Peyer's patch (tissue), 4 donors: ENCODE data around the gene ZNF804B. TPM values are rescaled to one million over a fixed set of nuclear protein-coding genes. Genes with fewer than 3 reads are reported as not detected.

Experiments
- DNase-seq, 3 donors: peaks; one replicate each; pipeline ENCODE4 v3.0.0-alpha.2; 2017 to 2019
- H3K27ac ChIP-seq, 4 donors: fragments of 200-600 bp; sonication (generic); one replicate each; pipeline ENCODE4 v1.5.1; 2016 to 2019
- H3K27me3 ChIP-seq, 2 donors: fragments of 200-600 bp; sonication (generic); one replicate each; pipeline ENCODE4 v1.5.1; 2019
- H3K36me3 ChIP-seq, 3 donors: fragments of 200-600 bp; sonication (generic); one replicate each; pipeline ENCODE4 v1.5.1; 2016 to 2019
- H3K4me1 ChIP-seq, 4 donors: fragments of 200-600 bp; sonication (generic); one replicate each; pipeline ENCODE4 v1.5.1; 2016 to 2019
- H3K4me3 ChIP-seq, 4 donors: fragments of 200-600 bp; sonication (generic); 1 replicate in 3 of 4; 2 replicates in 1 of 4; pipeline ENCODE4 v1.5.1; 2016 to 2019; ENCODE audit warnings: mild to moderate bottlenecking in 1 of 4
- H3K9me3 ChIP-seq, 4 donors: fragments of 200-600 bp; sonication (generic); one replicate each; pipeline ENCODE4 v1.5.1; 2016 to 2019; ENCODE audit warnings: mild to moderate bottlenecking in 1 of 4
- CTCF ChIP-seq, 6 experiments: fragments of 450-650 bp in 4 of 6; fragments of 200-600 bp in 2 of 6; sonication (generic) in 1 of 6; IDR thresholded peaks; one replicate each; pipeline ENCODE4 v1.5.1; 2017 to 2019; ENCODE audit warnings: antibody characterized with exemption in 6 of 6, mild to moderate bottlenecking in 3 of 6, moderate library complexity in 1 of 6
- POLR2A ChIP-seq, 2 donors: fragments of 450-650 bp; IDR thresholded peaks; one replicate each; pipeline ENCODE4 v1.5.1; 2017; ENCODE audit warnings: antibody characterized with exemption in 2 of 2, mild to moderate bottlenecking in 2 of 2, moderate library complexity in 2 of 2
- total RNA-seq, 4 donors: library from RNA; depleted of rRNA; stranded (reverse); fragments of >200 nt; gene quantifications; one replicate each; pipeline ENCODE4 v1.1.0, GENCODE V29; 2016

Gene ZNF804B
- total RNA-seq, 4 donors from 2014 or later = not detected

GRCh38 chr7:88910516-88910915, 151.0 kb downstream of the ZNF804B start:
- Histone ChIP-seq H3K4me1 (no peaks in the 10 kb centered on the region), H3K27ac (no peak overlapping the region), H3K4me3 (no peak overlapping the region), H3K27me3 (no peaks in the 10 kb centered on the region), H3K36me3 (no peaks in the 10 kb centered on the region), H3K9me3 (no peaks in the 10 kb centered on the region)
- TF ChIP-seq CTCF (IDR thresholded peaks at IDR 0.05) (no peak), POLR2A (IDR thresholded peaks at IDR 0.05) (no peak)
- DNase-seq = no peak

GRCh38 chr7:88912852-88913251, 153.4 kb downstream of the ZNF804B start:
- H3K27me3 ChIP-seq = no peaks in the 10 kb centered on the region
- TF ChIP-seq CTCF (IDR thresholded peaks at IDR 0.05) (no peak), POLR2A (IDR thresholded peaks at IDR 0.05) (no peak)

GRCh38 chr7:88915615-88916014, 156.1 kb downstream of the ZNF804B start:
- Histone ChIP-seq H3K36me3 (no peaks in the 10 kb centered on the region), H3K27ac (no peak overlapping the region), H3K27me3 (no peaks in the 10 kb centered on the region), H3K9me3 (no peaks in the 10 kb centered on the region), H3K4me1 (no peaks in the 10 kb centered on the region), H3K4me3 (no peak overlapping the region)
- no peak for DNase-seq
- TF ChIP-seq CTCF (IDR thresholded peaks at IDR 0.05) (no peak), POLR2A (IDR thresholded peaks at IDR 0.05) (no peak)

More at GRCh38 chr7:88912852-88913251, 153.4 kb downstream of the ZNF804B start:
- no peaks in the 10 kb centered on the region for H3K9me3 ChIP-seq
- no peaks in the 10 kb centered on the region for H3K4me1 ChIP-seq
- no peak overlapping the region for H3K27ac ChIP-seq
- H3K36me3 ChIP-seq = no peaks in the 10 kb centered on the region
- DNase-seq = no peak
- H3K4me3 ChIP-seq = no peak overlapping the region

- TF ChIP-seq POLR2A (IDR thresholded peaks at IDR 0.05) (no peak), CTCF (IDR thresholded peaks at IDR 0.05) (no peak)
Observed at GRCh38 chr7:88919478-88920131, 160.1 kb downstream of the ZNF804B start.

GRCh38 chr7:88922944-88923343, 163.4 kb downstream of the ZNF804B start:
- DNase-seq = no peak
- TF ChIP-seq POLR2A (IDR thresholded peaks at IDR 0.05) = no peak
- TF ChIP-seq CTCF (IDR thresholded peaks at IDR 0.05) = no peak
- no peaks in the 10 kb centered on the region for H3K36me3 ChIP-seq
- H3K27ac ChIP-seq = no peak overlapping the region
- no peaks in the 10 kb centered on the region for H3K9me3 ChIP-seq
- H3K4me1 ChIP-seq = no peaks in the 10 kb centered on the region
- H3K27me3 ChIP-seq = no peaks in the 10 kb centered on the region
- H3K4me3 ChIP-seq = no peak overlapping the region

More at GRCh38 chr7:88919478-88920131, 160.1 kb downstream of the ZNF804B start:
- H3K9me3 ChIP-seq = no peaks in the 10 kb centered on the region
- no peak overlapping the region for H3K4me3 ChIP-seq
- no peaks in the 10 kb centered on the region for H3K36me3 ChIP-seq
- H3K27me3 ChIP-seq = no peaks in the 10 kb centered on the region
- no peaks in the 10 kb centered on the region for H3K4me1 ChIP-seq
- H3K27ac ChIP-seq = no peak overlapping the region
- DNase-seq = no peak
